A549 (cell line): ENCODE measurements around the gene WNT3A. TPM values are rescaled to one million over a fixed set of nuclear protein-coding genes. Genes with fewer than 3 reads are reported as not detected.

Experiments used
- ATAC-seq, 2 experiments: fragments of 200-7000 bp in 1 of 2; fragments of >200 bp in 1 of 2; cut with Nextera tagmentation in 1 of 2; cut with Tn5 transposase in 1 of 2; 3 replicates each; pipeline versions ENCODE4 v1.8.0 to v1.9.1; 2018 to 2020; ENCODE audit warnings: mild to moderate bottlenecking in 1 of 2, moderate library complexity in 1 of 2
- CTCF ChIA-PET: fragments of 300-600 bp; sonication (Branson Sonifier 250); formaldehyde crosslinking; extraction: SDS; loops from one replicate; lab custom pipeline; 2021; ENCODE audit warnings: antibody characterized with exemption, inconsistent platforms; lab: Yijun Ruan, JAX
- POLR2A ChIA-PET: fragments of 350-600 bp; formaldehyde crosslinking; extraction: SDS; loops from one replicate; lab custom pipeline; 2021; ENCODE audit warnings: antibody characterized with exemption, inconsistent platforms; lab: Yijun Ruan, JAX
- DNase-seq, 2 experiments: peaks; one replicate each; pipeline versions ENCODE4 v3.0.0 to v3.0.0-alpha.2; 2011 to 2016; ENCODE audit warnings: low read depth in 1 of 2, low spot score in 1 of 2
- FAIRE-seq: peaks from 2 replicates; lab custom pipeline; 2011; peaks lifted over from hg19 to GRCh38; lab: Jason Lieb, UNC
- H3K27ac ChIP-seq, 2 experiments: fragments of >200 bp; sonication (Bioruptor Twin); formaldehyde crosslinking; 3 replicates each; pipeline ENCODE4 v1.5.1; 2016 to 2017
- H3K4me1 ChIP-seq: fragments of >200 bp; sonication (Bioruptor Twin); formaldehyde crosslinking; 3 replicates; pipeline ENCODE4 v1.6.1; 2016
- H3K4me2 ChIP-seq: fragments of >200 bp; sonication (Bioruptor Twin); formaldehyde crosslinking; 3 replicates; pipeline ENCODE4 v1.6.1; 2016
- H3K4me3 ChIP-seq: fragments of >200 bp; sonication (Bioruptor Twin); formaldehyde crosslinking; 3 replicates; pipeline ENCODE4 v1.5.1; 2016
- H3K9me3 ChIP-seq: fragments of >200 bp; sonication (Bioruptor Twin); formaldehyde crosslinking; 3 replicates; pipeline ENCODE4 v1.6.1; 2016
- BCL3 ChIP-seq: fragments of >200 bp; sonication (Bioruptor Twin); formaldehyde crosslinking; IDR thresholded peaks from 3 replicates; pipeline ENCODE4 v1.6.1; 2016
- BHLHE40 ChIP-seq: IDR thresholded peaks from 2 replicates; pipeline ENCODE4 v1.6.1; 2012; ENCODE audit warnings: low read depth, low read length, inconsistent platforms
- CHD2 ChIP-seq: fragments of 150-350 bp; IDR thresholded peaks from 2 replicates; pipeline ENCODE4 v1.6.1; 2014; ENCODE audit warnings: low read length; ENCODE audit not compliant: partially characterized antibody
- EHF ChIP-seq: fragments of 250-450 bp; sonication (Bioruptor Pico); IDR thresholded peaks from 2 replicates; pipeline ENCODE4 v1.5.0; 2020; ENCODE audit warnings: mild to moderate bottlenecking
- EHMT2 ChIP-seq: fragments of 200-600 bp; sonication (generic); IDR thresholded peaks from 2 replicates; pipeline ENCODE4 v1.6.1; 2016; ENCODE audit warnings: antibody characterized with exemption, low read depth, mild to moderate bottlenecking, moderate library complexity
- ELK1 ChIP-seq: fragments of 150-350 bp; IDR thresholded peaks from 2 replicates; pipeline ENCODE4 v1.6.1; 2014; ENCODE audit warnings: low read depth, mild to moderate bottlenecking, low read length
- EP300 ChIP-seq, 2 experiments: fragments of >200 bp; sonication (Bioruptor Twin); formaldehyde crosslinking; IDR thresholded peaks; 2 replicates in 1 of 2; 3 replicates in 1 of 2; pipeline ENCODE4 v1.6.1; 2016 to 2017
- ESRRA ChIP-seq: fragments of 150-350 bp; IDR thresholded peaks from 2 replicates; pipeline ENCODE4 v1.6.1; 2014; ENCODE audit warnings: mild to moderate bottlenecking, low read length, borderline replicate concordance
- FOXS1 ChIP-seq: fragments of 250-450 bp; sonication (Bioruptor Pico); IDR thresholded peaks from 2 replicates; pipeline ENCODE4 v1.5.0; 2020; ENCODE audit warnings: mild to moderate bottlenecking, moderate library complexity
- GATA3 ChIP-seq: IDR thresholded peaks from 2 replicates; pipeline ENCODE4 v1.6.1; 2012; ENCODE audit warnings: borderline replicate concordance
- HDAC2 ChIP-seq: fragments of 200-600 bp; sonication (generic); IDR thresholded peaks from 2 replicates; pipeline ENCODE4 v1.6.1; 2016
- HEYL ChIP-seq: fragments of 250-450 bp; sonication (Bioruptor Pico); IDR thresholded peaks from 2 replicates; pipeline ENCODE4 v1.8.0; 2021; ENCODE audit warnings: mild to moderate bottlenecking, moderate library complexity
- KDM5A ChIP-seq: fragments of 200-600 bp; sonication (generic); IDR thresholded peaks from 2 replicates; pipeline ENCODE4 v1.6.1; 2016; ENCODE audit warnings: antibody characterized with exemption, mild to moderate bottlenecking
- MAFK ChIP-seq: fragments of 450-650 bp; IDR thresholded peaks from 2 replicates; pipeline ENCODE4 v1.6.1; 2014; ENCODE audit not compliant: partially characterized antibody
- MYC ChIP-seq: IDR thresholded peaks from 2 replicates; pipeline ENCODE4 v1.6.1; 2012; ENCODE audit warnings: mild to moderate bottlenecking, inconsistent platforms, low read length, improper control_type of control experiment, borderline replicate concordance
- NFE2L2 ChIP-seq: fragments of 150-350 bp; conservative IDR thresholded peaks from 2 replicates; pipeline ENCODE4 v1.6.1; 2014; ENCODE audit warnings: low read length
- PBX3 ChIP-seq: IDR thresholded peaks from 2 replicates; pipeline ENCODE4 v1.6.1; 2012
- POLR2A ChIP-seq: IDR thresholded peaks from 2 replicates; pipeline ENCODE4 v1.6.1; 2012; ENCODE audit warnings: mild to moderate bottlenecking, low read length
- RAD21 ChIP-seq, 2 experiments: fragments of >200 bp in 1 of 2; sonication (Bioruptor Twin) in 1 of 2; formaldehyde crosslinking in 1 of 2; IDR thresholded peaks in 1 of 2; conservative IDR thresholded peaks in 1 of 2; 2 replicates in 1 of 2; 3 replicates in 1 of 2; pipeline ENCODE4 v1.6.1; 2012 to 2018; ENCODE audit warnings: inconsistent platforms in 1 of 2
- REST ChIP-seq: fragments of 200-600 bp; sonication (generic); IDR thresholded peaks from 2 replicates; pipeline ENCODE4 v1.6.1; 2016; ENCODE audit warnings: antibody characterized with exemption, mild to moderate bottlenecking, moderate library complexity
- RFX5 ChIP-seq: fragments of 450-650 bp; IDR thresholded peaks from 2 replicates; pipeline ENCODE4 v1.7.1; 2014; ENCODE audit warnings: antibody characterized with exemption, mild to moderate bottlenecking, moderate library complexity
- RNF2 ChIP-seq: fragments of 200-600 bp; sonication (generic); IDR thresholded peaks from 2 replicates; pipeline ENCODE4 v1.6.1; 2016; ENCODE audit warnings: low read depth, mild to moderate bottlenecking, antibody characterized with exemption, moderate library complexity, borderline replicate concordance
- SMC3 ChIP-seq: fragments of >200 bp; sonication (Bioruptor Twin); formaldehyde crosslinking; IDR thresholded peaks from 3 replicates; pipeline ENCODE4 v1.6.1; 2018; ENCODE audit warnings: inconsistent platforms
- SREBF2 ChIP-seq: fragments of 450-650 bp; IDR thresholded peaks from 2 replicates; pipeline ENCODE4 v1.6.1; 2014; ENCODE audit warnings: mild to moderate bottlenecking, moderate library complexity
- TFCP2L1 ChIP-seq: fragments of 250-450 bp; sonication (Bioruptor Pico); IDR thresholded peaks from 2 replicates; pipeline ENCODE4 v1.5.0; 2021; ENCODE audit warnings: mild to moderate bottlenecking
- TP53 ChIP-seq: fragments of 250-450 bp; sonication (Bioruptor Pico); IDR thresholded peaks from 2 replicates; pipeline ENCODE4 v1.5.0; 2021; ENCODE audit warnings: mild to moderate bottlenecking, moderate library complexity
- ZFP36 ChIP-seq: fragments of 450-650 bp; IDR thresholded peaks from 2 replicates; pipeline ENCODE4 v1.6.1; 2014; ENCODE audit warnings: borderline replicate concordance; ENCODE audit not compliant: partially characterized antibody
- ZSCAN20 ChIP-seq: fragments of 250-450 bp; sonication (Bioruptor Pico); IDR thresholded peaks from 2 replicates; pipeline ENCODE4 v1.8.0; 2022; ENCODE audit warnings: mild to moderate bottlenecking, moderate library complexity
- WGBS: methylation state at CpG from one replicate; pipeline ENCODE4 v1.1.6; 2017; ENCODE audit errors: missing lambda C conversion rate; 5-methylcytosine and 5-hydroxymethylcytosine counted together
- polyA plus RNA-seq, 4 experiments: library from polyadenylated mRNA; depleted of rRNA in 3 of 4; stranded (reverse); fragments of >200 nt; fragmentation: RNase III in 1 of 4; extraction: RNeasy Plus Mini Kit Qiagen cat#74134 plus additional on column Dnase treatment in 1 of 4; gene quantifications; 2 replicates in 3 of 4; 3 replicates in 1 of 4; pipeline ENCODE4 v1.2.3, GENCODE V29; 2011 to 2017

Gene WNT3A
- polyA plus RNA-seq, 2 of the 4 experiments (the other 2 are of a cell fraction): not detected

GRCh38 chr1:228066416-228066815 is 59.6 kb downstream of the WNT3A start:
- no peaks in the 10 kb centered on the region for H3K9me3 ChIP-seq
- no peak overlapping the region for H3K4me2 ChIP-seq
- H3K4me1 ChIP-seq: no peaks in the 10 kb centered on the region
- POLR2A ChIA-PET: no interaction called here
- 52% methylated on average over 4 of the region's 4 CpGs for WGBS
- ATAC-seq: no peak
- no peak for FAIRE-seq
- no peak for DNase-seq
- H3K27ac ChIP-seq: no peak overlapping the region
- CTCF ChIA-PET: no interaction called here
- no peak for TF ChIP-seq MAFK
- no peak for TF ChIP-seq EHMT2
- TF ChIP-seq ZFP36: peak; percentile 44
- no peak overlapping the region for H3K4me3 ChIP-seq

- H3K27ac ChIP-seq: no peak overlapping the region
- ATAC-seq (no peak), DNase-seq (no peak), FAIRE-seq (no peak)
- 34% methylated on average over 9 of the region's 10 CpGs for WGBS
- no peaks in the 10 kb centered on the region for H3K9me3 ChIP-seq
- H3K4me2 ChIP-seq: no peak overlapping the region
- no peaks in the 10 kb centered on the region for H3K4me1 ChIP-seq
- ChIA-PET POLR2A (no interaction called here), CTCF (no interaction called here)
- no peak overlapping the region for H3K4me3 ChIP-seq
- TF ChIP-seq HDAC2 (no peak), MYC (no peak), BCL3 (no peak), POLR2A (no peak), EHF (CRISPR knock-in tag) (no peak), RAD21 (conservative IDR thresholded peaks at IDR 0.05 in 1 of 2, IDR thresholded peaks at IDR 0.05 in 1 of 2) (no peak), TP53 (no peak), REST (no peak), CHD2 (no peak), RFX5 (no peak)
These were observed 60.3 kb downstream of the WNT3A start for GRCh38 chr1:228066891-228067654.

- H3K4me1 ChIP-seq: no peaks in the 10 kb centered on the region
- ChIA-PET POLR2A (no interaction called here), CTCF (no interaction called here)
- DNase-seq (no peak), ATAC-seq (no peak), FAIRE-seq (no peak)
- 58% methylated on average over 5 of the region's 7 CpGs for WGBS
- H3K27ac ChIP-seq: no peak overlapping the region
- no peak overlapping the region for H3K4me3 ChIP-seq
- TF ChIP-seq RFX5 (no peak), ESRRA (no peak), RNF2 (no peak), ELK1 (no peak), EP300 (IDR thresholded peaks at IDR 0.05) (no peak), MAFK (no peak), FOXS1 (CRISPR knock-in tag) (no peak), PBX3 (no peak), TFCP2L1 (CRISPR knock-in tag) (no peak), HEYL (CRISPR knock-in tag) (no peak), EHF (CRISPR knock-in tag) (no peak), SMC3 (no peak), ZSCAN20 (CRISPR knock-in tag) (no peak), KDM5A (no peak), SREBF2 (no peak), BHLHE40 (no peak), CHD2 (no peak), GATA3 (no peak), NFE2L2 (no peak), RAD21 (conservative IDR thresholded peaks at IDR 0.05 in 1 of 2, IDR thresholded peaks at IDR 0.05 in 1 of 2) (no peak)
- H3K4me2 ChIP-seq: no peak overlapping the region
- no peaks in the 10 kb centered on the region for H3K9me3 ChIP-seq
These were observed 61.6 kb downstream of the WNT3A start for GRCh38 chr1:228068359-228068758.
